Umbilical cord (tissue), 2 donors: ENCODE results near the gene KLHDC4. TPM values are rescaled to one million over a fixed set of nuclear protein-coding genes. Genes with fewer than 3 reads are reported as not detected.

Source experiments
- DNase-seq: peaks from one replicate; pipeline ENCODE4 v3.0.0-alpha.2; 2015; ENCODE audit warnings: low spot score
- total RNA-seq: library from RNA; depleted of rRNA; stranded (reverse); fragments of >200 nt; gene quantifications from one replicate; pipeline ENCODE4 v1.2.3, GENCODE V29; 2014; ENCODE audit warnings: low replicate concordance; ENCODE audit not compliant: insufficient read depth

Gene KLHDC4
- total RNA-seq, 1 donor from 2014 or later, result 35.9 TPM

GRCh38 chr16:87661561-87661960 lies 104.2 kb downstream of the KLHDC4 start:
- peak; percentile 38 for DNase-seq

- no peak for DNase-seq
Observed at GRCh38 chr16:87658564-87659225, 107.1 kb downstream of the KLHDC4 start.

Other genes starting within 250 kb of the KLHDC4 start
- gene JPH3, start 163.5 kb downstream of the KLHDC4 start, total RNA-seq, result 3.1 TPM
- 4.3 TPM for gene SLC7A5, start 103.5 kb upstream of the KLHDC4 start, total RNA-seq
- gene CA5A, start 170.5 kb upstream of the KLHDC4 start, total RNA-seq, result 0.72 TPM
- 27.2 TPM for gene BANP, start 185.4 kb upstream of the KLHDC4 start, total RNA-seq